GDM1 (cell line): ENCODE results near the gene HDAC4.

Experiments used
- DNase-seq: peaks from one replicate; lab custom pipeline; 2025; lab: John Stamatoyannopoulos, UW

Gene HDAC4

GRCh38 chr2:239348563-239349452, 52.0 kb downstream of the HDAC4 start:
- DNase-seq, result no peak

- no peak for DNase-seq
Observed at GRCh38 chr2:239346676-239347075, 54.1 kb downstream of the HDAC4 start.

- DNase-seq, result no peak
Observed at GRCh38 chr2:239345251-239345650, 55.6 kb downstream of the HDAC4 start.

GRCh38 chr2:239344857-239345216, 56.0 kb downstream of the HDAC4 start:
- DNase-seq, result no peak

GRCh38 chr2:239343946-239344856, 56.6 kb downstream of the HDAC4 start:
- no peak for DNase-seq

GRCh38 chr2:239343460-239343859, 57.4 kb downstream of the HDAC4 start:
- no peak for DNase-seq

GRCh38 chr2:239341840-239342239, 59.0 kb downstream of the HDAC4 start:
- DNase-seq, result no peak

GRCh38 chr2:239341146-239341732, 59.6 kb downstream of the HDAC4 start:
- no peak for DNase-seq

- no peak for DNase-seq
Observed at GRCh38 chr2:239339726-239340601, 60.9 kb downstream of the HDAC4 start.

- no peak for DNase-seq
Observed at GRCh38 chr2:239339241-239339640, 61.6 kb downstream of the HDAC4 start.

GRCh38 chr2:239337877-239338484, 62.8 kb downstream of the HDAC4 start:
- DNase-seq, result no peak

GRCh38 chr2:239337122-239337876, 63.5 kb downstream of the HDAC4 start:
- DNase-seq, result no peak

GRCh38 chr2:239331560-239331959, 69.3 kb downstream of the HDAC4 start:
- no peak for DNase-seq

- DNase-seq, result no peak
Observed at GRCh38 chr2:239330836-239331235, 70.0 kb downstream of the HDAC4 start.

- DNase-seq, result no peak
Observed at GRCh38 chr2:239329972-239330572, 70.7 kb downstream of the HDAC4 start.

- no peak for DNase-seq
Observed at GRCh38 chr2:239329284-239329971, 71.4 kb downstream of the HDAC4 start.

GRCh38 chr2:239328351-239329191, 72.2 kb downstream of the HDAC4 start:
- no peak for DNase-seq
